Loucy (cell line): ENCODE data around the gene HSD17B8.
A peak's percentile ranks its signal among the peaks of the same experiment; 100 is the strongest.

ENCODE experiments used
- EZH2phosphoT487 ChIP-seq: fragments of 200-600 bp; IDR thresholded peaks from 2 replicates; pipeline ENCODE4 v1.6.1; 2018; ENCODE audit warnings: antibody characterized with exemption, mild to moderate bottlenecking, moderate library complexity, borderline replicate concordance
- TF ChIP-seq, protein P1 (sequence below): fragments of 200-600 bp; sonication (generic); conservative IDR thresholded peaks from 2 replicates; pipeline ENCODE4 v1.5.1; 2014; ENCODE audit warnings: mild to moderate bottlenecking, antibody characterized with exemption, low read length

GRCh38 chr6:33172688-33173534 is 31.5 kb upstream of the HSD17B8 start:
- TF ChIP-seq, protein P1, sequence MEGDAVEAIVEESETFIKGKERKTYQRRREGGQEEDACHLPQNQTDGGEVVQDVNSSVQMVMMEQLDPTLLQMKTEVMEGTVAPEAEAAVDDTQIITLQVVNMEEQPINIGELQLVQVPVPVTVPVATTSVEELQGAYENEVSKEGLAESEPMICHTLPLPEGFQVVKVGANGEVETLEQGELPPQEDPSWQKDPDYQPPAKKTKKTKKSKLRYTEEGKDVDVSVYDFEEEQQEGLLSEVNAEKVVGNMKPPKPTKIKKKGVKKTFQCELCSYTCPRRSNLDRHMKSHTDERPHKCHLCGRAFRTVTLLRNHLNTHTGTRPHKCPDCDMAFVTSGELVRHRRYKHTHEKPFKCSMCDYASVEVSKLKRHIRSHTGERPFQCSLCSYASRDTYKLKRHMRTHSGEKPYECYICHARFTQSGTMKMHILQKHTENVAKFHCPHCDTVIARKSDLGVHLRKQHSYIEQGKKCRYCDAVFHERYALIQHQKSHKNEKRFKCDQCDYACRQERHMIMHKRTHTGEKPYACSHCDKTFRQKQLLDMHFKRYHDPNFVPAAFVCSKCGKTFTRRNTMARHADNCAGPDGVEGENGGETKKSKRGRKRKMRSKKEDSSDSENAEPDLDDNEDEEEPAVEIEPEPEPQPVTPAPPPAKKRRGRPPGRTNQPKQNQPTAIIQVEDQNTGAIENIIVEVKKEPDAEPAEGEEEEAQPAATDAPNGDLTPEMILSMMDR = peak; percentile 55
- no peak for TF ChIP-seq EZH2phosphoT487
